K562 (cell line): Measurements from ENCODE around the gene ZDHHC18. TPM values are rescaled to one million over a fixed set of nuclear protein-coding genes. Genes with fewer than 3 reads are reported as not detected.

ENCODE experiments used
- AFF4 ChIP-seq: sonication (generic); formaldehyde crosslinking; IDR thresholded peaks from 2 replicates; pipeline ENCODE4 v1.8.0; 2023; ENCODE audit warnings: mild to moderate bottlenecking, missing genetic modification reagents
- CCNT2 ChIP-seq: IDR thresholded peaks from 2 replicates; pipeline ENCODE4 v1.6.1; 2011; ENCODE audit warnings: borderline replicate concordance, low read depth, mild to moderate bottlenecking, moderate library complexity, mixed read lengths, low read length; ENCODE audit not compliant: insufficient read length; ENCODE audit errors: extremely low read depth
- CHD7 ChIP-seq: fragments of 200-600 bp; sonication (generic); IDR thresholded peaks from one replicate; pipeline ENCODE4 v1.6.1; 2012; ENCODE audit warnings: mild to moderate bottlenecking, low read depth, low read length, inconsistent platforms
- E2F6 ChIP-seq, 2 experiments: IDR thresholded peaks; 2 replicates each; pipeline ENCODE4 v1.6.1; 2011; ENCODE audit warnings: borderline replicate concordance in 1 of 2, control low read depth in 1 of 2, low read depth in 1 of 2, low read length in 1 of 2, mild to moderate bottlenecking in 1 of 2, mixed read lengths in 1 of 2, moderate library complexity in 1 of 2; ENCODE audit not compliant: insufficient read depth in 1 of 2, insufficient read length in 1 of 2, poor library complexity in 1 of 2, severe bottlenecking in 1 of 2; ENCODE audit errors: extremely low read depth in 1 of 2
- ILF3 ChIP-seq: fragments of 450-650 bp; IDR thresholded peaks from 2 replicates; pipeline ENCODE4 v1.6.1; 2018; ENCODE audit warnings: antibody characterized with exemption, mild to moderate bottlenecking, moderate library complexity, borderline replicate concordance
- ZNF589 ChIP-seq: fragments of 200-800 bp; sonication (Bioruptor generic); IDR thresholded peaks from 2 replicates; pipeline ENCODE4 v1.6.1; 2016; ENCODE audit warnings: low read depth, missing genetic modification characterization, missing compliant biosample characterization
- ZNF77 ChIP-seq: fragments of 250-450 bp; sonication (Bioruptor Pico); IDR thresholded peaks from 2 replicates; pipeline ENCODE4 v1.5.0; 2020
- polyA plus RNA-seq, 8 experiments: library from polyadenylated mRNA; depleted of rRNA in 4 of 8; stranded (reverse) in 5 of 8; unstranded in 3 of 8; fragments of >200 nt; fragmentation: Nextera tagmentation in 2 of 8; fragmentation: Illumina TruSeq in 1 of 8; extraction: Ambion mirVana in 2 of 8; extraction: Trizol in 1 of 8; gene quantifications; 2 replicates each; pipeline versions ENCODE4 v1.2.1 to v1.2.3, GENCODE V29; 2011 to 2014; ENCODE audit warnings: inconsistent platforms in 1 of 8, missing spikeins in 1 of 8
- total RNA-seq, 7 experiments: library from RNA; depleted of rRNA in 6 of 7; stranded (reverse); fragments of >200 nt in 6 of 7; fragmentation: Illumina TruSeq in 2 of 7; extraction: Trizol in 2 of 7; gene quantifications; 2 replicates each; pipeline versions ENCODE4 v1.2.1 to v1.2.3, GENCODE V29; 2011 to 2021; ENCODE audit warnings: low replicate concordance in 1 of 7

The ZDHHC18 gene
- total and polyA plus RNA-seq, 9 of the 15 experiments (the other 6 are each of a cell fraction or from before 2014, with no cell fraction given) = 0.42 to 35.6 (median 15.8) TPM

- peak; percentile 66; the same call in 1 of the 2 replicates for TF ChIP-seq AFF4 (CRISPR knock-in tag)
- no peak for TF ChIP-seq CHD7
- TF ChIP-seq CCNT2 = peak; percentile 96
- TF ChIP-seq ZNF77 (CRISPR knock-in tag) = no peak
- TF ChIP-seq ZNF589 (CRISPR knock-in tag) = peak; percentile 50; the same call in 1 of the 2 replicates
- TF ChIP-seq E2F6 (IDR thresholded peaks at IDR 0.05; ENCODE audit: borderline replicate concordance in 1 of 2, extremely low read depth in 1 of 2, insufficient read depth in 1 of 2, insufficient read length in 1 of 2, low read depth in 1 of 2, low read length in 1 of 2, poor library complexity in 1 of 2, severe bottlenecking in 1 of 2) = peak; percentile 78 to 94
- peak; percentile 91; the same call in 1 of the 2 replicates for TF ChIP-seq ILF3
These were observed 38.6 kb upstream of the ZDHHC18 start, which contains the start of gene PIGV (continued) for GRCh38 chr1:26787706-26788514.
